GM19372 (cell line): Measurements from ENCODE around the gene FREM3.
A peak's percentile ranks its signal among the peaks of the same experiment; 100 is the strongest.

ENCODE experiments used
- ATAC-seq: cut with Tn5 transposase; IDR thresholded peaks from one replicate; pipeline ENCODE4 v1.9.1; 2021; ENCODE audit warnings: mild to moderate bottlenecking, low read depth, moderate library complexity; ENCODE audit not compliant: unreplicated experiment

Gene FREM3

DNA sequence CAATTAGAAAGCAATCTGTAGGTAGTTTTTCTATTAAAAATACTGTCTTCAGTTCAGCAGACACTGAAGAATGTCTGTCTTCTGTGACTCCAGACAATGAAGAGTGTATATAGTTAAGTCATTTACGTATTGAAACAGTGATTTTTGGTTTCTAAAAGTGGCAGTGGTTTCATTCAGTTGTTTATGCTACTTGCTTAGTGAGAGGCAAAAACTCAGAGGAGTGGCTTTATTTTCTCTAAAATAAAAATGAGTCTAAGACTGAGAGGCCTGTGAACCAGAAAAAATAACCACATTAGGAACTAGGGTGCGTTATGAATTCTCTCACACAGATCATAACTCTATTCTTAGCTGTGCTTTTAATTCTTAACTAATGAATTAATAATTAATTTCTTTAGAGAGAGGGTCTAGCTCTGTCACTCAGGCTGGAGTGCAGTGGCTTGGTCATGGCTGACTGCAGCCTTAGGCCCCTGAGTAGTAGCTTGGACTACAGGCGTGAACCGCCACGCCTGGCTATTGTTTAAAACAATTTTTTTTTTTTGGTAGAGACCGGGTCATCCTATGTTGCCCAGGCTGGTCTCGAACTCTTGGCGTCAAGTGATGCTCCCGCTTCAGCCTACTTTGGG, 31.4 kb downstream of the FREM3 start:
- peak; percentile 91 for ATAC-seq

DNA sequence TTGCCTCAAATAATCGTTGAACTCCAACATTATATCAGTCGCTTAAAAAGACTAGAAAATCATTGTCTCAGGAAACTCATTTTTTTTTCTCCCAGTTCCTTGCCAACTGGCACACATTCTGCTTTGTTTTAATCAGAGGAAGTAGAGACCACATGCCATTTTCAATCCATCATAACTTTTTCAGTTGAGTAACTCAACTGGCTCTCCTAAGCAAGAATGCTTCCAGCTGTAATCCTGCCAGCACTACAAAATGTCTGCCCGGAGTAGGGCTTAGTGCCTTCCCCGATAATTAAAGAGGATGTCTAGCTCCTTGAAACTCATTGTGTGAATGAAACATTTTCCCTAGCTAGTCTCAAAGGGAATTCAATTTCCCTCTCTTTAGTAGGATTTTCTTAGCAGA, 33.0 kb downstream of the FREM3 start:
- no peak for ATAC-seq

- ATAC-seq: no peak
These were observed 42.1 kb downstream of the FREM3 start for GRCh38 chr4:143658336-143658735.

DNA sequence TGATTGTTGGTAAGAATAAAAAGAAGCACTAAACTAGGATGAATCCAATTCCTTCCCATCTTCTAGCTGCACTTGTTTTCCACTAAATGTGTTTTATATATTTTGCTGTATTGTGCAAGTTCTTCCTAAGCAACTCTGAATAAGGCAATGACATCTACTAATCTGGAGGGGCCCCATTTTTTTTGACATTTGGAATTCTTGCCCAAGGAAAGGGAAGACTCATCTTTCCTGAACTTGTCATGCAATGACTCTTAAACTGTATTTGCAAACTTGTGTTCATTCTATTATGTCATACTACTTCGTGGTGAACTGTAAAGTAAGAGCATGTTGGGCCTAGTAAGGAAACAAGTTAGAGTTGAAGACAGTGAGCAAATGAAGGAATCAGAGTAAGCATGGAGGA, 45.9 kb downstream of the FREM3 start:
- no peak for ATAC-seq

DNA sequence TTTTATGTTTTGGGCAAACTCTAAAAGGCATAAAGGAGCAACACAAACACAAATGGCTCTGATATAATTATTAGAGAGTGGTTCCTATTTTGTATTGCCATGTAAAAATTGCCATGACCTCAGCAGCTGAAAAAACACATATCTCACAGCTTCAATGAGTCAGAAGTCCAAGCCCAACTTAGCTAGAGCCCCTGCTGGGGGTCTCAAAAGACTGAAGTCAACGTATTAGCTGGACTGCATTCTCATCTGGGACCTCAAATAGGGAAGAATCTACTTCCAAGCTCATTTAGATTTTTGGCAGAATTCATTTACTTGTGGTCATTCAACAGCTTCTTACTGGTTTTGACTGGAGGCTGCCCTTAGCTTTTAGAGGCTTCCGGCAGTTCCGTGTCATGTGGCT, 47.4 kb downstream of the FREM3 start:
- no peak for ATAC-seq

DNA sequence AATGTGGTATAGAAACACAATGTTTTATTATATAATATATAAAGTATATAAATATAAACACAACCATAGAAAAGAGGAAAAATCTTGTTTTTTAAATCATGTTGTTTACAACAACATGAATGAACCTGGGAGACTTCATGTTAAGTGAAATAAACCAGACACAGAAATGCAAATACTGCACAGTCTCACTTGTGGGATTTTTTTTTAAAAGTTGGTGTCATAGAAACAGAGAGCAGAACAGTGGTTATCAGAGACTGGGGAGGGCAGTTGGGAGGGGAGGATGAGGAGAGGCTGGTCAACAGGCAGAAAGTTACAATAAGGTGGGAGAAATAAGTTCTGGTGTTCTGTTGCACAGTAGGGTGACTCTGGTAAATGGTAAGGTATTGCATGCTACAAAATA, 57.1 kb downstream of the FREM3 start:
- ATAC-seq: no peak

DNA sequence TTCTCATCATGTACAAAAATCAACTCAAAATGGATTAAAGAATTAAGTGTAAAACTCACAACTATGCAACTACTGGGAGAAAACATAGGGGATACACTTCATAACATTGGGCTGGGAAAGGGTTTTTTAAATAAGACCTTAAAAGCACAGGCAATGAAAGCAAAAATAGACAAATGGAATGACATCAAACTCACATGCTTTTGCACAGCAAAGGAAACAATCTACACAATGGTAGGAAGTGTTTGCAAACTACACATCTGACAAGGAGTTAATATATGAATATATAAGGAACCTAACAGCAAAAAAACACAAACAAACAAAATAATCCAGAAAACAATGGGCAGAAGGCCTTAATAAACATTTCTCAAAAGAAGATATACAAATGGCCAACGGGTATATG, 57.9 kb downstream of the FREM3 start:
- no peak for ATAC-seq

- no peak for ATAC-seq
These were observed 59.1 kb downstream of the FREM3 start for GRCh38 chr4:143641361-143641760.

DNA sequence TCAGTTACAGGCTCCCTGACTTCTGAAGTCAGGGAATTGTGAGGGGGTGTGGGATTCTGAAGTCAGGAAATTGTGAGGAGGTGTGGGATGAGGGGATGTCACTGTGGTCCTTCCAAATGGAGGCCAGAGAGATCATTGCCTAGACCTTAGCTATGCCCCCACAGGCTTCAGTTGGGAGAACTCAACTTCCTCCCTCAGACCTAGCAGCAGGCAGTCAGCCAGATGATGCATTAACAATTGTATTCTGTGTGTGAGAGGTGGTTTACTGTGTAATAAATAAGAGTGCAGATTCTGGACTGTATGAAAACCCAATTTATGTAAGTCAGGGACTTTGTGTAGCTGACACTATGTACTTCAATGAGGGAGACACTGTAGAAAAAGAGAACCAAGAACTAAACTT, 65.7 kb downstream of the FREM3 start:
- no peak for ATAC-seq

DNA sequence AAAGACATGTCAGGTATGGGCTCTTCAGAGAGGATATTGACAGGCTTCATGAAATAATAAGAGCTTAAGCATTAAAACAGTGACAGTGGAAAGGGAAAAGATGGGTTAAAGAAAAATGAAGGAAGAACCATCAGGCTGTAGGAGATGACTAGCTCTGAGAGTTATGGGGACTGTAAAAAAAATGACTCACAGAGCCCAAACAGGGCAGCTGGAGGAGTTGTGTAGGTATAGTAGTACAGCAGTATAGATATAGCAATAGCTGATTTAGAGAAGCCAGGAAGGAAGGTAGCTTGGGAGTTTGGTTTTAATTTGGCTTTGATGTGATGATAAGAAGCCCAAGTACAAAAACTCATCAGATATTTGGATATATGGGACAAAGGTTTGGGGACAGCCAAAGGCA, 66.6 kb downstream of the FREM3 start:
- ATAC-seq: no peak

DNA sequence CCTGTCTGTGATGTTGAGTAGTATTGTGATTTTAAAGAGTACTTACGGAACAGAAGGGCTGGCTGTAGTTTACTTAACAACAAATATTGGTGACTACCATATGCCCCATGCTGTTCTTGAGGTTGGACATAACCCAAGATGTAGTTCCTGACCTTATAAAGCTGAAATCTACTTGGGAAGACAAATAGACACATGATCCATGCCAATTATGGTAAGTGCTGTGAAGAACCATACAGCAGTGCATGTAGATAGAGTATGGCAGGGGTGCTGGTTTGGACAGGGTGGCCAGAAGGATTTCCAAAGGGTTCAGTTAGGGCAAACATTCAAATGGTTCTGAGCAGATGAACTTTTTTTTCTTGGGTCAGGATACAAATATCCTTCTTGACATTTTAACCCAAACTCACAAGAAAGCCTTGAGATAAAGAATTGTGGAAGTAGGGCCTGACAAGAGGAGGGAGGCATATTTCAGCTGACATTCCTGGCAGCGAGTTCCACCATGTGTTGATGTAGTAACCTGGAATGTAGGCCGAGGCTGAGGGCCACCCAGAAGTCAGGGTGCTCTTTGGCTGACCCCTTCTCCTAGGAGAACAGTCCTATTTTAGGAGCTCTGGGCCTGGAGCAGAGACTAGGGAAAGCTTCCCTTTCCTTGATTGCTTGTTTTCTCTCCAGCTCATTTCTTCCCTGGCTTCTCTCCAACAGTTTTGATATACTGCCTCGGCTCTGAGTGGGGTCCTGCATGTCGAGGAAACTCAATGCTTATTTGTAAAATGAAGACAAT, 74.2 kb downstream of the FREM3 start:
- no peak for ATAC-seq

DNA sequence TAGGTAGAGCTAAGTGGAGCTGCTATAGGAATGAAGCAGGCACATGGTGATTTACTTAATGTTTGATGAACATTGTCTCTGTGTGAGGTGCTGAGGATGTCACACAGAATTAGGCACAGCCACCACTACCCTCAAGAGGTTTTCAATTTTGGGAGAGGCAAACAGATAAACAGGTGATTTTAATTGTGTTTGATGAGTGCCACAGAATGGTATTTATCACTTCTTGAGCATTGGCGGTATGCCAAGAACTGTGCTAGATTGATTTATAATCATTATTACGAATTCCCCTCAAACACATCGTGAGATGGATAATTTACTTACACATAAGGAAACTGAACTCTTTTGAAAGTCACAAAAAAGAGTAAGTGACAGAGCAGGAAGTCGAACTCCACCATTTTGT, 74.8 kb downstream of the FREM3 start:
- no peak for ATAC-seq

DNA sequence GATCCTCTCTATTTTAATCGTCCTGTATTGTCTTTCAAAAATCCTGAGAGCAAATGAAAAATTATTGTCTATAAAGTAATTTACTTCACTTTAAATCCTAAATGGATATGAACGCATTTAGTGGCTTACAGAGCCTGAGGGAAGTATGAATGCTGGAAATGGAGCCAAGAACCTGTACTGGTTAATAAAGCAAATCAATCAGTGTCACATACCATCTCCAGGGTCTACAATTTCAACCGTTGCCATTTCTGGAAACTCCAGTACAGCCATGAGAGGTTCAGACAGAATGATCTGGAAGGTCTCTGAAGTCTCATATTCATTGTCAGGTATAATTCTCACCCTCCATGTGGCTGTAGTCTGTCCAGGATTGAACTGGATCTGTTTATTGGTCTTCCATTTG, 76.6 kb downstream of the FREM3 start:
- no peak for ATAC-seq

GRCh38 chr4:143618811-143619210, 81.7 kb downstream of the FREM3 start:
- no peak for ATAC-seq

GRCh38 chr4:143617994-143618679, 82.3 kb downstream of the FREM3 start:
- no peak for ATAC-seq

- no peak for ATAC-seq
These were observed 83.7 kb downstream of the FREM3 start for GRCh38 chr4:143616771-143617170.

DNA sequence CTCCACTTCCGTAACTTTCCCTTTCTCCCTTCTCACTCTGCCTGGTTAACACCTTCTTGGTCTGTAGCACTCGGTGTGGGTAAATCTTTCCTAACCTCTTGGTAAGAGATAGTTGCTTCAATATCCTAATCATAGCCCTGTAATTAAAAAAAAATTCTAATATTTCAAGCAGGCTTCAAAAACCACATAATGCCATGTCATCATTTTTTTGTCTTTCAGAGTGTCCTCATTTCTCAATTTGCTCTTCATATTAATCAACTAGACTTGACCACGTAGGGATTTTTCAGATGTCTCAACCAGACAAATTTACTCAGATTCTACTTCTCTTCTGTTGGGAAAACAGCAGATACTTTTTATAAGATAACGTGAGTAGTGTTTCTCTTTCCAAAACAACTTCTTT, 91.0 kb downstream of the FREM3 start:
- no peak for ATAC-seq

DNA sequence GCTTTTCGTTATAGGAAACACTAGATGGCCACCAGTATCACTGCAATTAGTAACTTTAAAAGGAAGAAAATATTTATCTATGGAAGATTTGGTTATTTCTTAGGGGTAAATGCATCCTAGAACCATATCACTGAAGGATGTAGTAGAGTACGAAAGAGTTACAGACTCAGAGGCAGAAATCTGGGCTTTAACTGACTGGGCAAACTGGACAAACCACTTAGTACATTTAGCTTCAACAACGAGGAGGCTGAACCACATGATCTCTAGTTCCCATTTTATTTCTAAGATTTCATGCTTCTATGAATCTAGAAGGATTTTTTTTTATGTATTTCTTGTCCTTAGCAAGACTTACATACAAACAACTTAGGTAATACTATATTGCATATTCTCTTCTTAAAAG, 94.0 kb downstream of the FREM3 start:
- no peak for ATAC-seq

- no peak for ATAC-seq
These were observed 100.6 kb downstream of the FREM3 start for GRCh38 chr4:143599827-143600226.

- no peak for ATAC-seq
These were observed 101.7 kb downstream of the FREM3 start for GRCh38 chr4:143598816-143599215.

GRCh38 chr4:143597276-143597675, 103.2 kb downstream of the FREM3 start:
- no peak for ATAC-seq

DNA sequence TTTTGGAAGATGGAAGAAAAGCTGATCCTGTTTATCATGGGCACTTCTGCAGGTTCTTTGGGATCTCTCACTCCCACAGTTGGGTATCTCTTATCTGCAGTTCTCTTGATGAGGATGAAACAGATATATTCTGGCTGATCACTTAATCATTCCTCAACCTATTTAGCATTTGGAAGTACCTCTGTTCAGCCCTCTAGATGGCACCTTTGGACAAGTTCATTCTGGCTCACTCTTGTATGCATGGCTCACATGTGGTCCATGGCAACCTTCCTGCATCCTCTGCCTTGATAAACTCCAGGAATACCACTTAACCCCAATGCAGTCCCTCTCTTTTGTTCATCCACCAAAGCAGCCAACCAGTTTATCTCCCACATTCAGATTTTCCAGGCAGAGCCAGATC, 112.8 kb downstream of the FREM3 start:
- ATAC-seq: no peak
